GM12872 (cell line): ENCODE data around the gene SOBP.

ENCODE experiments used
- CTCF ChIP-seq: IDR thresholded peaks from 3 replicates; pipeline ENCODE4 v1.5.1; 2011; ENCODE audit warnings: low read depth, mild to moderate bottlenecking, low read length, moderate library complexity; ENCODE audit not compliant: insufficient read depth

SOBP gene

GRCh38 chr6:107576852-107577251, 86.9 kb downstream of the SOBP start:
- no peak for TF ChIP-seq CTCF

- no peak for TF ChIP-seq CTCF
These were observed 88.9 kb downstream of the SOBP start for GRCh38 chr6:107578642-107579341.

- no peak for TF ChIP-seq CTCF
These were observed 89.6 kb downstream of the SOBP start for GRCh38 chr6:107579456-107580056.

- TF ChIP-seq CTCF: no peak
These were observed 92.2 kb downstream of the SOBP start for GRCh38 chr6:107582086-107582485.

- no peak for TF ChIP-seq CTCF
These were observed 94.8 kb downstream of the SOBP start for GRCh38 chr6:107584726-107585125.

- no peak for TF ChIP-seq CTCF
These were observed 96.0 kb downstream of the SOBP start for GRCh38 chr6:107585815-107586435.

- TF ChIP-seq CTCF: no peak
These were observed 97.5 kb downstream of the SOBP start for GRCh38 chr6:107587451-107587850.
